T-helper 1 cell (primary cell): Measurements from ENCODE around the gene COL9A2.

Experiments used
- DNase-seq, 5 donors: peaks; one replicate each; pipeline ENCODE4 v3.0.0-alpha.2; 2012 to 2020

Gene COL9A2

DNA sequence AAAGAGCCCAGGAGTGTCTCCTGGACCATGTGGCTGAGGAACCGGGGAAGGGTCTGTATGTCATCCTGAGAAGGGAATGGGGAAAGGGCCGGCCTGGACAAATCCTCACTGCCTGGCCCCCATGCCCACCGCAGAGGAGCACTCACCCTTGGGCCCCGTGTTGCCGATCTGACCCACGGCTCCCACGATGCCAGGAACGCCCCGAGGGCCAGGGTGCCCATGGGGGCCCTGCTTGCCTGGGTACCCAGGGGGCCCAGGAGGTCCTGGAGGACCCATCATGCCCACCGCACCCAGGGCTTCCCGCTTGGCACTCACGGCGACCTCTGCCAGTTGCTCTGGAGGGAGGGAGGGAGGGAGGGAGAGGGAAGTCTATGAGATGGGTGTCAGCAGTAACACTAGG lies 14.6 kb downstream of the COL9A2 start:
- DNase-seq, result no peak

DNA sequence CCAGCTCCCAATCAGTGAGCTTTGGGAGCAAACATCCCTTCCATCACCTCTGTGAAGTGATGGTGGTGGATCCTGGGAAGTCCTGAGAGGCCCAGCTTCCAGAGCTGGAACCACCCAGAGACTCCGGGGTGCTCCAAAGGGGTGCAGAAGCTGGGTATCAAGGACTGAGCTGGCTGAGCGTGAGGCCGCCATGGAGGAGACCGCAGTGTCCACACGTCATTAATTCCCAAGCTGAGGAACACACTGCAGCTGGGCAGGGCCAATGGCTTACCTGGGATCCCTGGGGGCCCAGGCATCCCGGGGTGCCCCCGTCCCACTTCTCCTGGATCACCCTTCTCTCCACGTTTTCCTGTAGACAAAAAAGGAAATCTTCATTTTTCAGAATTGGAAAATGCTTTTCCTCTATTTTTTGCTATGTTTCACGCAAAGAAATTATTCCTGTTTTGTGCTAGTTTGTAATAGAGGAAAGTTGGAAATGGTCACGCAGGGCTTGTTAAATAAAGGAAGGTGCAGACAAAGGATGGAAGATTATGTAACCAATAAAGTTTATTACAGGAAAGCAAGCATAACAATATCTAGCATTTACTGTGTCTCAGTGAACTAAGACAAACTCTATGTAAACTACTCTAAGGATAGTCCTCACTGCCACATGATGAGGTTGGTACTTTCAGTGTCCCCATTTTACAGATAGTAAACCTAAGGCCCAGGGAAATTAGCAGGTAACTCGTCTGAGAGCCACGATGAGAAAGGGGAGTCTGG lies 15.4 kb downstream of the COL9A2 start:
- no peak for DNase-seq

DNA sequence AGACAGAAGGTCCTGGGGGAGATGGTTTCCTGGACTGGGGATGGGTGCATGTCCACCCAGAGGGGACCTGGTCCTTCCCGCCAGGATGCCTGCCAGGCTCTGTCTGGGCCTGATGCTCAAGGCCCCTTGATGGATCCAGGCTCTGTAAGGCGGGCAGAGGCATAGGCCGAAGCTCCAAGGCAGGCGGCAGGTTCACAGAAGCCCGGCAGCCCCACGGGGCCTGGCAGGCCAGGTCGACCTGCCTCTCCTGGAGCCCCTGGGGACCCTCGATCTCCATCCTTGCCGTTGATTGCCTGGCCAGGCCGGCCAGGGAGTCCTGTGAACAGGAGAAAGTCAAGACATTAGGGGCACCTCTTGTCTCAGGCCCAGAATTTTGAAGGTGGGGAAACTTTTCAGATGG lies 16.0 kb downstream of the COL9A2 start:
- no peak for DNase-seq

DNA sequence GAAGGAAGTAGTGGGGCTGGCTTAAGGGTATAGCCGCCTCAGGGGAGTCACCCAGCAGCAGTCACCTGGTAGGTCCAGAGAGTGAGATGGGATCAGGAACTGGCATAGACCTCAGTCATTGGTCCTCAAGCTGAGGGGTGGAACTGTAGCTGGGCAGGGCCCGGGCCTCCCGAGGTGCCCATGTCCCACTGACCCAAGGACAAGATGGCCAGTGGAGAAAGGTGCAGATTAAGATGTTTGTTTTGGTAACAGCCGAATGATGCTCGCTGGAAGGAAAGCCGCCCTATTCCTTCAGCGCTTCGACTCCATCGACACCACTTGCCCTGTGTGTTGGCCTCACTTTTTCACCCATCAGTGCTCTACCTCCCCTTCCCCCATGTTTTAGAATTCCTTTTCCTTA lies 16.4 kb downstream of the COL9A2 start:
- DNase-seq, result no peak

DNA sequence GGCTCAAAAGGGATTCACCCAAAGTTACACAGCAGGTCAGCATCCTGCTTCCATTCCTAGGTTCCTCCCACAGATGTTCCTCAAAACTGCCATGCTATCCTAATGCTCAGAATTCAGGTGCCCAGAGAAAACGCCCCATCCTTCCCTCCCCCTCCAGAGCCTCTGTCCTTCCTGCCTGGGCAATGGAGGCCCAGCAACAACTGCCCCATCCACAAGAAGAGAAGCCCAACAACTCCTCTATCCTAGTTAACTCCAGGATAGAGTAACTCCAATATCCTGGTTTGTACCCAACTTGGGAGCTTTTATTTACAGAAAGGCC lies 16.9 kb downstream of the COL9A2 start:
- DNase-seq, result no peak

DNA sequence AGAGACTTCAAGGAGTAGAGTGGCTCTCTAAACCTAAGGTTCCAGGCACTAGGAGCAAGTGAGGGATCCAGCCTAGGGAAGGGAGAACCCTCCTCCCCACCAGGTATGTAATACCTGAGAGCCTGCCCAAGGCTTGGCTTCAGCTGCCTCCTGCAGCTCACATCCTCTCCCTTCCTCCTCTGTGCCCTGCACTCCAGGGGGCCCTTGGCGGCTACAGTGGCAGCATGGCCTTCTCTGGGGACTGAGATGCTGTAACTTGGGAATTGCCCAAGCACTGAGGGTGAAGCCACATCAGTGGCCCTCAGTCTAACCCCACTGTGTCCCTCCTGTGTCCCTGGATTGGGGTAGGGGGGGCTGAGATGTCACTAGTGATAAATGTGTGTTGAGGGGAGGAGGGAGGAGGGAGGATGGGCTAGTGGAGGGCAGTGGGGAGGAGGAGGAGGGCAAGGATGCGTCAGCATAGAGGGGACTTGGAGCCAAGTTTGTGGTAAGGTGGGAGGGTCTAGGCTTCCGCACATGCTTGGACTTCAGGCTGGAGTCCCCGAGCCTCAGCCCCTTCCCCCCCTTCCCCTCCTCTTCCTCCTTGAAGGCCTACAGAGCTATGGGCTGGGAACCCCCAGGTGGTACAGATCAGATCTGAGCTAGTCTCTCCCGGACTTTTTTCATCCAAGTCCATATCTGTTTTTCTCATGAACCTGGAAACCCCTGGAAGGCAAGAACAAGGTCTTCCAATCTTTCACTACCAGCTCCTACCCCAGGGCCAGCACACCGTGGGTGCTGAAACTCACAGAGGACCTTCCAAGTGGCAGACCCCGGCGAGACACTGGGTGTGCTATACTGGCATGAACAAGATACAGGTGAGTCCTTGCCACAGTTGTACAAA lies 17.5 kb downstream of the COL9A2 start:
- DNase-seq, result no peak

DNA sequence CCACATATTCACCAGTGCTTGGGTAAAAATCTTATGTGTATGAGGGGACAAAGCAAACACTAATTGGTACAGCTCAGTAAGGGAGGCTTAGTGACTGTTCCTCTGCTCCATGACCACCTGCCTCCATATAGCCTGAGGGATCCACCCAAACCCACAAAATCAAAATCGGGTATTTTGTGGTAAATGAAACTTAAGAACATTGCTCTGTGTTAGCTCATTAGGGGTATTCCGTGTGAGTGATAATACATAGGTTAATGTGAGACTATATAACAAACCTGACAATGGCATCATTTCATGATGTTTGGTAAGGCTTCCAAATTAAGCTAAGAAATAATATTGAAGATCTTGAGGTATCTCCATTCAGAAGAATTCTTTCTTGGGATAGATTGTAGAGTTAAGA lies 25.8 kb downstream of the COL9A2 start:
- no peak for DNase-seq

DNA sequence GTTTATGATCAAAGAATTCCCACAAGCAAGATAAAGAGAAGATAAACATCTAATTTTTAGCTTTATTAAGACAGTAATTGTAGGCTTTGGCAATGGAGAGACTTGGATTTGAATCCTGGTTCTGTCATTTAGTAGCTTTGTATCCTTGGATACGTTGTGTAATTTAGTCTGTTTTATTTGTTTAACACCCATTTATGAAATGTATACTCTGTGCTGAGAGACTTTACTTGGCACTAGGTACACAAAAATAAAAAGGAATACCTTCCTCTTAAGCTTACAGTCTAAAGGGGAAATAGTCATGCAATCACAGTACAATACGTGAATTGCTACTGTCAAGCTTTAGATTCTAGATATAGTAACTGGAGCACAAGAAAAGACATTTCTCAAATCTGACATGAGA lies 35.2 kb downstream of the COL9A2 start:
- no peak for DNase-seq

DNA sequence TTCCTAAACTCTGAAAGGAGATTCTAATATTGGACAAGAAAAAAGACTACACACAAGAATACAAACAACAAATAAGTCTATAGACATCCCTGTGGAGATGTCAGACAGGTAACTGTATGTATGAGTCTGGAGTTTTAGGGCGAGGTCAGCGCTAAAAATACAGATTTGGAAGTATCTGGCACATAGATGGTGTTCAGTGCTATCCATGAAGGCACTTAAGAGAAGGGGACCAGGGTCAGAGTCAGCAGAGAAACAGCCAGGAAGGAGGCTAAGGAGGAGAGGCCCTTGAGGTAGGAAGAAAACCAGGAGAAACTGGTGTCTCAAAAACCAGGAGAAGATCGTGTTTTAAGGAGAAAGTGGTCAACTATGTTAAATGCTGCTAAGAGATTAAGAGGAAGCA lies 41.0 kb downstream of the COL9A2 start:
- DNase-seq, result no peak

DNA sequence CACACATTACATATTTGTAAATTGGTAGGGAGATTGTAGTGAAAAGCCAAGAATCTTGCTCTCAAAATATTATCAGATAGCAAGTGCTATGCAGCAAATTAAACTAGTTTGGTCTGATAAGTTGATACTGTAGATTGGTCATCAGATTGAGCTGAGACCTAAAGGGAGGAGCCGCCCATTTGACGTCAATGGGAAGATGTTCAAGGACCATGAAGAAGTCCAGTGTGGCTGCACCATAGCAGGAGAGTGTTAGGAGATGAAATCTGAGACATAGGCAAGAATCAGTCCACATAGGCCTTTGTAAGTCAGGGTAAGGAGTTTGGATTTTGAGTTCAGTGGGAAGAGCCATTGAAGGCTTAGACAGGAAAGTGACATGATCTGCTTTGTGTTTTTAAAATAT lies 42.8 kb downstream of the COL9A2 start:
- no peak for DNase-seq

DNA sequence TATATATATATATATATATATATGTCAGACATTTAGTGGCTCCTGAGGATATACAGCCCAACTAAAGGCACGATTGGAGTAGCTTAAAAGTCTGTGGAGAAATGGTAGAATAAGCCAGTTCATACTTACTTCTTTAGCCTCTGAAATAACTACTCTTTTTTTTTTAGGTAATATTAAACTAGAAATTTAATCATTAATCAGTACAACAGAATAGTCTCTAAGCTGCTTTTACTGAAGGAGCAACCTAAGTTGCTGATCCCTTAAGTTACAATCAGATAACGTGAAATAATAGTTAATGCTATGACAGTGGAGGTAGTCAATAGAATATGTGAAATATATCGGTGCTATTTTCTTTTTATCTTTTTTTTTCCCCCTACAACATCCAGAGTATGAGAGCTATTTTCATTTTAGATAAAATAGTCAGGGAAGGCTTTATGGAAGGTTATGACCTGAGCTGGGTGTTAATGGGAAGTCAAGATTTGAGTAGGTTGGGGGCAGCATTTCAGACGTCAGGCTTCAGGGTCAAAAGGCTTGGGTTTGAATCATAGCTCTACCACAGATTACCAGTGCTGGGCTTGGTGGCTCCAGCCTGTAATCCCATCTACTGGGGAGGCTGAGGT lies 43.4 kb downstream of the COL9A2 start:
- DNase-seq, result no peak

DNA sequence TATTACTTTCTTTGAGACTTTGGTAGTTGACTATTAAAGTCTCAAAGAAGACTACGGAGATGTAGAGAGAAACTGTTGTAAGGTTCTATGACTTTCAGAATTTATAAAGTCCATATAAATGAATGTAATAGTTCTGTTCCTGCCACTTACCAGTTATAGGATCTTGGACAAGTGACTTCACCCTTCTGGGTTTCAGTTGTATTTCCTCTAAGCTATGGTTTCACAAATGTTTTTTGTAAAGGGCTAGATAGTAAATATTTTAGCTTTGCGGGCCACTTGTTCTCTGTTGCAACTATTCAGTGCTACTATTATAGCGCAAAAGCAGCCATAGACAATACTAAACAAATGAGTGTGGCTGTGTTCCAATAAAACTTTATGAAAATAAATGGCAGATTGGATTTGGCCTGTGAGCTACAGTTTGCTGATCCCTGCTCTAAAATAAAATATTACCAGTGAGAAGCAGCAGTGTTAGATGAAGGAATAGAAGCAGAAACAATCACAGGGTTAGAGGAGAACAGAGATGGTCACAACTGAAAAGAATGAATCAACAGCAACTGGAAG lies 44.4 kb downstream of the COL9A2 start:
- DNase-seq, result no peak

DNA sequence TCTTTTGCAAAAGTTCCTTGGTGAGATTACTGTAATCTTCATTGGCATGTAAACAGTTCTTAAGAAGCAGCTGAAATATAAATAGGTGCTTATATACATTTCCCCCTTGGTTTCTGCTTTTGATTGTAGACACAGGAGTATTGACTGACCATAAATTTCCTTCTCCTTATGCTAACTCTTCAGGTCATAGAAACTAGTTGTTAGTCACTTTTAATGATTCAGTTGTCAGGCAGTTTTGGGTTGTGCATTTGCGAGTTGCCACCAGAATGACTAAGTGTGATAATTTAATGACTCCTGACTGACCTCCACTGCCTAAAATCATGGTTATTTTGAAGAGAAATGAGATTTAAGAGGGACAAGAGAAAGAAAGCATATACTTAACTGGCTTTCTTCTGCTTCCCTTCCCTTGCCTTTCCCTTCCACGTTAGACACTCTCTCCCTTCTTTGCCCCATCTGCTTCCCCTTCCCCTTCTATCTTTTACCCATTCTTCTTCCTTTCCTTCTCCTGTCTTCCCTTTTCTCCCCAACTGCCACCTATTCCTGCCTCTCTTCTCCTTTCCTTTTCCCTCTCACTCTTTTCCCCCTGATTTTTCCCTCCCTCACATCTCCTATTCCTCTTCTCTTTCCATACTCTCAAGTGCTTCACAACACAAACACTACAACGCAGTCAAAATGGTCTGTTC lies 46.8 kb downstream of the COL9A2 start:
- DNase-seq, result peak in 1 of 5 donors; percentile 22

DNA sequence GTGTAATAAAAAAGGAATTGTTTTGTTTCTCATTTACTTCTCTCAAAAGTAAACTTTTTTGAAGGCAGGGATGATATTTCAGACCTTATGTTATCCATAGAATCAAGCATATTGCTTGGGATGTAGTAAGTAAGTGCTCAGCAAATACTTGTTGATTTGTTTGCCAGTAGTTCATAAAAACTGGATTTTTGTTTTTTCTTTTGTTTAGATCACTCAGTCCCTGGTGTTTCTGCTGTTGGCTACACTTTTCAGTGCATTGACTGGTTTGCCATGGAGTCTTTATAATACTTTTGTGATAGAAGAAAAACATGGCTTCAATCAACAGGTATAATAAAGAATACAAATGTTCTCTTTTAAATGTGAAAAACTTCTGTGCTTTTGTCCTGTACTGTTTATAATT lies 48.9 kb downstream of the COL9A2 start:
- no peak for DNase-seq

DNA sequence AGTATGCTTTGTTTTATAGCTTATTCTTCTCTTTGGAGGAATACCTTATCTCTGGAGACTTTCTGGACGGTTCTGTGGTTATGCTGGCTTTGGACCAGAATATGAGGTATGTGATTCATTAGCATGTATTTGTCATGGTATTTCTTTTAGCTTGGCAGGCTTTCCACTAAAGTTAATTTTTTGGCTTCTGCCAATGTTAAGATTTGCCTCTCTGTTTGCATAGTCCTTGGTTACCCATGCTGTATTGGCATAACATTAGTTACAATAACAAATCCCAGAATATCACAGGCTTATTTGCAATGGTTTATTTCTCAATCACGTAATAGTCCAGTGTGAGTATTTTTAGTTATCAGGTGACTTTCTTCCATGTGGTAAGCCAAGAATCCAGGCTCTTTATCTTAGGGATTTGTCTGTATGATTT lies 49.3 kb downstream of the COL9A2 start:
- DNase-seq, result no peak

DNA sequence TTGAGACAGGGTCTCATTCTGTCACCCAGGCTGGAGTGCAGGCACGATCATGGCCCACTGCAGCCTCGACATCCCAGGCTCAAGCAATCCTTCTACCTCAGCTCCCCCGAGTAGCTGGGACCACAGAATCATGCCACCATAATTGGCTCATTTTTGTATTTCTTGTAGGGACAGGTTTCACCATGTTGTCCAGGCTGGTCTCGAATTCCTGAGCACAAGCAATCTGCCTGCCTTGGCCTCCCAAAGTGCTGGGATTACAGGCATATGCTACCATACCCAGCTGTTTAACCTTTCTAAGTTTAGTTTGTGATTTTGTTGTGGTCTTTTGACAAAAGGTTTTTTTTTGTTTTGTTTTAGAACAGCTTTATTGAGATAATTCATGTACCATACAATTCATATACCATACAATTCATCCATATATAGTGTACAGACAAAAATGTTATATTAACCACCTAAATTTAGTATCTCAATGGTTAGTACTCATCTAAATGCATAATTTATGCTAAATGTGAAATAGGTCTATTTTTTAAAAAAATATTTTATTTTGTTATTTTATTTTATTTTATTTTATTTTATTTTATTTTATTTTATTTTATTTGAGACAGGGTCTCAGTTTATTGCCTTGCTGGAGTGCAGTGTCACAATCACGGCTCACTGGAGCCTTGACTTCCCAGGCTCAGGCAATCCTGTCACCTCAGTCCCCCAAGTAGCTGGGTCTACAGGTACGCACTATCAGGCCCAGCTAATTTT lies 50.1 kb downstream of the COL9A2 start:
- no peak for DNase-seq

DNA sequence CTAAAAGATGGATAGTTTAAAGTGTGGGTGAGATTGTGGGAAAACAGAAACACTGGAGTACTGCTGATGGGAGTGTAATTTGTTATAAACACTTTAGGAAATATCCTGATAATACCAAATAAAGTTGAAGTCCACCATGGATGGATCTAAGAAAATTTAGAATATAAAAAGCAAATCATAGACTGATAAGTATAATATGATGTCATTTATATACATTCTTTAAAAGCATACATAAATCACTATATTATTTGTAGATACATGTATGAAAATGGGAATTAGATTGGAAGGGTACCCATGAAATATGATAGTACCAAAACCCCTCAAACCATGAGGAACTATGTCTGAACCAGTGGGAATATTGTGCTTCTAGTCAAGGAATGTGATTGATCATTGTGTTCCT lies 51.2 kb downstream of the COL9A2 start:
- no peak for DNase-seq

DNA sequence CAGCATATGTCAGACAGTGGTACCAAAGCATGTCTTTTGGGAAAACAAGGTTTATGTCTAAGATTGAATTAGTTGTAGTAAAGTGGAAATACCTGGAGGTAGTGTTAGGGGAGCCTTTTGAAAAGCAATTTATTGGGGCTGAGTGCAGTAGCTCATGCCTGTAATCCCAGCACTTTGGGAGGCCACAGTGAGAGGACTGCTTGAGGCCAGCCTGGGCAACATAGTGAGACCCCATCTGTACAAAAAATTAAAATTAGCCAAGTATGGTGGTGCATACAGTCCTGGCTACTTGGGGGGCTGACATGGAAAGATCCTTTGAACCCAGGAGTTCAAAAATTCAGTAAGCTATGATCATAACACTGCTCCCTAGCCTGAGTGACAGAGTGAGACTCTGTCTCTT lies 51.8 kb downstream of the COL9A2 start:
- no peak for DNase-seq

DNA sequence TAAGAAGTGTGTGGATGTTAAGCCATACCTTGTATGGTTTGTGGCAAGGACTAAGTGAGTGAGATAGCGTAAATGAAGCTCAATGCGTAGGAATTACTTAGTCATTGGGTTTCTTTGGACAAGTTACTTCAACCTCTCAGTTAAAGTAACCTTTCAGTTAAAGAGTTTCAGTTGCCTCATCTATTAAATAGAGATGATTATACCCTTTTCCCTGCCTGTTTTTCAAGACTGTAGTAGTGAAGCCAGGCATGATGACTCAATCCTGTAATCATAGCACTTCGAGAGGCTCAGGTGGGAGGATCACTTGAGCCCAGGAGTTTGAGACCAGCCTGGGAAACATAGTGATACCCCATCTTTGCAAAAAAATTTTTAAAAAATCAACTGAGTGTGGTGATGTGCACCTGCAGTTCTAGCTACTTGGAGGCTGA lies 52.7 kb downstream of the COL9A2 start:
- peak in 1 of 5 donors; percentile 44 for DNase-seq

DNA sequence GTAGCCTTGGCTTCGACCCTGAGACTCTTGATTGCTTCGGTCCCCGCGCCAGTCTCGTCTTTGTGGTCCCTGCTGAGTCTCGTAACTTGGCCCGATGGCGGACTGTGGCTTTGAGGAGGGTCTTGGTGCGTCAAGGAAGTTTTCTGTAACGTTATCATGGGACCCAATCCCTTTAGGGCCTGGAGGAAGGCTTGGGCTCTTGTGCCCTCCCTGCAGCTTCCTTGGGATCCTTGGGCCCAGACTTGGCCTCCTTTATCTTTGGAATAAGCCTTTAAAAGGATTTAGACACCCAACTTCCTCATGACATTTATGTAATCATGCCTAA lies 58.7 kb downstream of the COL9A2 start:
- DNase-seq, result no peak

DNA sequence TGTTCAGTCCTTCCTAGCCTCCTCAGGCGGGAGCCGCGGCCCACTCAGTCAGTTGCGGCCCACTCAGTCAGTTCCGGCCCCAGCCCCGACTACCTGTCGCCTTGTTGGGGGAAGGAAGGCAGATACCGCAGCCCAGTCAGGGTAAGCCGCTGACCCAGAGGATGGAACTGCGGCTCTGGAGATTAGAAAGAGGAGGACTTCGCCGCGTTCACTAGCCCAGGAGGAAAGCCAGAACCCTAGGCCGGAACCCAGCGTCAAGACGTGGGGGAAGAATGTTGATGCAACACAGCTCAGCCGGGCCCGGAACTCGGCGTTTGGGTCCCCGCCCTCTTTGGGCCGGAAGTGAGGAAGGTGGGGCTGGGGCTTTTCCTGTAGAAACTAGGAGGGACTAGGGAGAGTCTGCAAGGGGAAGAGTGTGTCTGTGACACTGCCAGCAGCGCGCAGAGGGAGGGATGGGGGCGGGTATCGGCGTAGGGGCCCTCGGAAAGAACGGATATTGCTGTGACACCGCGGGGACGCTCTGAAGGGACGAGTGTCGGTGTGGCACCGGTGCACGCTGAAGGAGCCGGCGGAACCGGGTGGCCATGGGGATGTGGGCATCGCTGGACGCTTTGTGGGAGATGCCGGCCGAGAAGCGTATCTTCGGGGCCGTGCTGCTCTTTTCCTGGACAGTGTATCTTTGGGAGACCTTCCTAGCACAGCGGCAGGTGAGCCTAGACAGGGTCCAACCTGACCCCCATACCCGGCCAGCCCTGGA lies 59.2 kb downstream of the COL9A2 start, which contains the start of gene ZMPSTE24:
ZMPSTE24 (plus strand) TSS at position 549 of the 757 bp plus-strand sequence; CDS start at position 585, 36 bp downstream.
- peak; percentile 90 to 99 (median 93) for DNase-seq
